Activated T-cell treated with anti-CD3 and anti-CD28 coated beads, Interleukin-2, amount 50 U/mL, for 1 hour (primary cell): ENCODE measurements around the gene INSRR.

ENCODE experiments used
- DNase-seq: peaks from one replicate; pipeline ENCODE4 v3.0.0-alpha.2; 2020

The INSRR gene

DNA sequence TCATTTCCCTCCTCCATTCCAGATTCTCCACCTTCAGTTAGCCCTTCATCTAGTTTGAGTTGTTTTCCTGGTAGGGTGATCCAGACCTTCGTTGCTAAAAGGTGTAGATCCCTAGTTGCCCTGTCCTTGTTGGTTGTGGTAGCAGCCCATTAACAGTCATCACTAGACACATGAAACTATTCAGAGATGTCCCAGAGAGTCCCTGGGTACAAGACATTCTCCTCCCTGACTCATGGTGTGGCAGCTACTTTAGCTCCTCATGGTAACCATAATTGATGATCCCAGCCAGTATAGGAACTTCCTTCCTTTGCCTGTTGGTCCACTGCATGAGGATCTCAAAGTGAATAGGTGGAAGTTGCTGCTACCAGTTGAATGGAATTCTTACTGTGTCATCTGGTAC lies 36.2 kb downstream of the INSRR start:
- DNase-seq, result no peak

DNA sequence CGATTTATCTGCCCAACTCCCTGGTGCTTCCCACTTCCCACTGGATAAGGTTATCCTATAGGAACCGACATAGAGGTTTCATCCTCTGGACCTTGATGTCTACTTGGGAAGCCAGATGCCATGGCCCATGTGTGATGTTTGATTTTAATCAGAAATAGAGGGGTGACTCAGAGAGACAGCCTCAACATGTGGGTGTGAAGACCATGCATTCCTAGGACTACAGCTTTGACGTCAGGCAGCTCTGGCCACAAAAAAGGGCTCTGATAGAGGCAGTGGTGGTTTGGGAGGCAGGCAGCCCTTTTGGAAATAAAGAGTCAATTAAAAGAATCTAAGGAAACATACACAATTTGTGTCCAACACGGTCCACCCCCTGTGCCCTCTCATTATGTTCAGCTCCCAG lies 37.1 kb downstream of the INSRR start:
- DNase-seq, result no peak

DNA sequence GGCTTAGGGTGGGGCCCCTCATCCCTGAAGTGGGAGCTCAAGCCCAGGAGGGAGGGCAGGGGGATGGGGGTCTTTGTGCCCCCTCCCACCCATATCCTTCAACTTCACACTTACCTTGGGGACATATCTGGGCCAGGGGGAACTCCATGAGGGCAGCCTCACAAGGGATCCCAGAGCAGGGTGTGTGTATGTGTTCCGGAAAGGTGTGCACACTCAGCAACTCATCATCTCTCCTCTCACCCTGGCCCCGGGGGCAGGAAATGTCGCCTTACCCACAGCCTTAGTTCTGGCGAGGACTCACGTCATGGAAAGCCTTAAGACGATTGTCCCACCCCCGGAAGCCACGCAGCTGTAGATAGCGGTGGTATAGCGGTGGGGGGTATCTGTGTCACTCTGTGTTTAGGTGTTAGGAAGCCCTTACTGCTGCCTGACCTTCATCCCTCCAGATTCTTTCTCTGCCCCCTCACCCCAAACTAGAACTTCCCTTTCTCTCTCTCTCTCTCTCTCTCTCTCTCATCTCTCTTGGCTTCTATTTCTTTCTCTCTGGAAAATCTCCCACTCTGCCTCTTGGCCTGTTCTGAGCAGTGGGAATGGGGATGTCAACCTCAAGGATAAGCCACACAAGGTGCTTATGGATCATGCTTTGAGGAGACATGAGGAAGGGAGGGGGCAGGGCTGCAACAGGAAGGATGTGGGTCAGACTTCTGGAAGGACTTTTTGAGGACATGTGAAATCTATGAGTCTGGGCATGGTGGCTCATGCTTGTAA lies 42.2 kb downstream of the INSRR start, which contains the start of gene SH2D2A:
Gene SH2D2A (minus strand): TSS at position 288 of the 768 bp plus-strand sequence. CDS start 140 bp downstream, at position 148.
- DNase-seq, result peak; percentile 90

DNA sequence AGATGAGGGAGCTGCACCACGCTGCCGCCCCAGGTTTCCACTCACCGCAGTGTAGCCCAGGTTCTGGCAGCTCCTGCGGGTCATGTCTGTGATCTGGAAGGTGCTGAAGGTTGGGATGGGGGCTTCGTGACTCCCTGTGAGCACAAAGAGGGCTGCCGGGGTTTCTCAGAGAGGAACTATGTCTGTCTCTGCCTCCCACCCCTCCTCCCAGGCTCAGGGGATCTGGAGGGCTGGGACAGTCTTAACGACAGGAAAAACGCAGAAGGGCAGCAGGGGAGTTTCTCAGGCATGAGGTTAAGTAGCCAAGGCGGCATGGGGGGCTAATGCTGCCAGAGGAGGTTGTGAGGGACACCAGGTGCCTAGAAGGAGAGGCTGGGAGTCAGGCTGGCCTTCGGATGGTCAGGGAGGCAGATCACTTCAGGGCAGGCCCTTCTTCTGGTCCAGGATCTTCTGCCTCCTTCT lies 42.9 kb downstream of the INSRR start:
- no peak for DNase-seq

DNA sequence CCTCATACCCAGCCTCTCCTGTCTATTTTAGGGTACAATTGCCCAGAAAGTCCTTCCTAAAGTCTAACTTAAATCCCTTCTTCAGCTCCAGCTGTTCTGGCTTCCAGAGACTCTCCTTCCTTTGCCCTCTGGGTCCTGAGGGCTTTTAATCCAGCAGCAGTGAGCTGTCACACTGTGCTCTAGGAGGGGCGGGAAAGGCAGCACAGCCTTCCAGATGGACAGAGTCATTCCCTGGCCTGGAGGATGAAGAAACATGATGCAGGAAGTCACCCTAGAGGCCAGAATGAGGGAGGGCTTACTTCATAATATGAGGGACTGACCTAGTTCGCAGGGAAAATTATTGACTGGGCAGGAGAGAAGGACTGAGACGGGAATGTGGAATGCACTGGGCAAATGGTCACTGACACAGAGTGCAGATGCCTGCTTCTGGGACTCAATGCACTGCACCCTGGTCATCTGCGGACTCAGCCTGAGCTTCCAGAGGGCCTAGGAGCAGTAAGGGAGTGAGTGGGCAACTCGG lies 43.5 kb downstream of the INSRR start:
- DNase-seq, result no peak

DNA sequence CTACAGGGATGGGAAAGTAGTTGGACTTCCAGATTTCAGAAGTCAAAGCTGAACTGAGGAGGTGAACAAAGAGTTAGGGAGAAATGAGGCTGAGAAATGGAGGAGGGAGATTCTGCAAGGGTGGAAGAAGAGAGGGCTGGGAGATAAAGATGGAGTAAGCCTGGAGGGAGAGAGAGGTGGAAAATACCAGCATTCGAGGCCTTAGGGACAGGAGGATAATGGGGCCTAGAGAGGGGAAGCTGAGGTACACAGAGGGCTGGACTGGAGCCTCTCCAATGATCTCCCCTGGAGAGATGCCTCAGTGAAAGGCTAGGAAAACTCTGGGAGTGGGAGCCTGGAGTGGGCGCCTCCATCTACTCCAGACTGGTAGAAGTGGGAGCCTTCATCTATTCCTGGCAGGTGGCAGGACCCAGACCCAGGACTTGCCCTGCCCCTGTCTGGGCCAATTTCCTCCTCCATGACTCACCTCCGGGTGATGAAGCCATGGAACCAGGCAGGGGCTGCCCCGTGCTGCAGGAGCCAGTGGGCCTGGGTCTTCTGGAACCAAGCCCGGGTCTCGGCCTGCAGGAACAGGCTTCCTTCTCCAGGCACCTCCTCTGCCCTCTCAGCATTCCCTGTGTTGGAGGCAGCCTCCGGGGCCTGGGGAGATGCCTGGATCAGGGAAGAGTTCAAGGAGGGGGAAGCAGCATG lies 44.2 kb downstream of the INSRR start:
- peak; percentile 70 for DNase-seq

DNA sequence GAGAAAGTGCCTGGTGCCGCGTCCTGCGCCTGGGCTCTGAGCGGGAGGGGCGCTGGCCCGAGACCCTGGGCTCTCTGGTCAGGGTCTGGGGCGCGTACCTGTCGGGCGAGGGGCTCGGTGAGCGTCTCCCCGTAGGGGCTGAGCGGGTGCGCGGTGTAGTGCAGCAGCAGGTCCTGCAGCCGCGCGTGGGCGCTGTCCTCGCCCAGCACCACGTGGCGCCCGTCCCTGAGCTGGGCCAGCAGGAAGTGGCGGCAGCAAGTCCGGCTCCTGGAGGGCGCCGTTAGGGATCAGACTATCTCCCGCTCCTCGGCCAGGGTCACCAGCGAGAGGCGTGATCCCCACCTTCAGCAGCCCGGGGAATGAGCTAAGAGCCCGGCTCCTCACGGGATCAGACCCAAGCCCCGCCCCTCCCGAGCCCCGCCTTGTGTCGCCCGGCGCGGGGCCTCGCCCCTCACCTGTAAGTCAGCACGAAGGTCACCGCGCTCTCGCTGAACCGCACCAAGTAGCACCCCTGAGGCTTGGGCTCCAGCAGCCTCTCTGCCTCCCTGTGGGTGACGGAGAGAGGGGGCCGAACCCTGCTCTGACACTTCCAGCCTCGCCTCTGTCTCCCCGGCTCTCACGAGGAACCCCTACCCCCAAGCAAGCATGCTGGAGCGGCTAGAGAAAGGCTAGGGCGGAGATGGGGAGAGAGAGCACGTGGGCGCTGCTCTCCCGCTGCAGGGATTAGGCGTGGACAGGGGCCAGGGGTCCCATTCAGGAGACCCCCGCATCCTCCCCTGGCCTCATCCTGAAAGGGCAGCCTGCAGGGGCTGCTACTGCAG lies 45.0 kb downstream of the INSRR start:
- peak; percentile 85 for DNase-seq

DNA sequence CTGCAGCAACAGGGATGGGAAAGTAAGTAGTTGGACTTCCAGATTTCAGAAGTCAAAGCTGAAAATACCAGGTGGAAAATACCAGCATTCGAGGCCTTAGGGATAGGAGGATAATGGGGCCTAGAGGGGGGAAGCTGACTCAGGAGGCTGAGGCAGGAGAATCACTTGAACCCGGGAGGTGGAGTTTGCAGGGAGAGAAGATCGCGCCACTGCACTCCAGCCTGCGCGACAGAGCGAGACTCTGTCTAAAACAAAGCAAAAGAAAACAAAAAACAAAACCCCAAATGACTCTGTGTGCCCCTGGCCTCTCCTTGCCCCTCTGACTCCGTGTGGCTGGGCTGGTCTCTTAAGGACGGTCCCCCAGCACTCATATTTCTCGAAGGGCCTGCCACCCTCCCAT lies 45.6 kb downstream of the INSRR start:
- peak; percentile 39 for DNase-seq

DNA sequence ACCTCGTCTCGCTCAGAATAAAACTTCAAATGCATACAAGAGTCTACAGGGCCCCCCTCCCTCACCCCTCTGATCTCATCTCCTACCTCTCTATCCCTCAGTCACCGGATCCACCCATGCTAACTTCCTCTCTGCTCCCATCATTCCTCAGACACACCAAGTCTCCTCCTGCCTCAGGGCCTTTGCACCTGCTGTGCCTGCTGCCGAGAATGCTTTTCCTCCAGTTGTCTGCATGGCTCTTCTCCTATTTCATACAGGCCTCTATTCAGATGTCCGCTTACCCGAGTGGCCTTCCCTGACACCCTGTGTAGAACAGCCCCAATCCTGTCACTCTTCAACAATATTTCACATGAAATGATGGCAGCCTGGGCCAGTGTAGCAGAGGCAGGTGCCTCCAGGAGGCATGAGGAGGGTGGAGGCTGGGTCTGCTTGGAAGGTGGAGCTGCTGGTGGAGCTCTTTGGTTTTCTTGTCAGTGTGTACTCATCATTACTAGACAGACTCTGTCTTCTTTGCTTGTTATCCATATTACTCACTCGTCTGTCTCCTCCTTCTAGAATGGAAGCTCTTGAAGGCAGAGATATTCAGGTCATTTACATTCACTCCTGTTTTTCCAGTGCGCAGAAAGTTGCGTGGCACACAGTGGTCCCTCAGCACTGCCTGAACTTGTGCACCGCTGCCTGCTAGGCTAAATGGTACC lies 46.5 kb downstream of the INSRR start:
- DNase-seq, result no peak

DNA sequence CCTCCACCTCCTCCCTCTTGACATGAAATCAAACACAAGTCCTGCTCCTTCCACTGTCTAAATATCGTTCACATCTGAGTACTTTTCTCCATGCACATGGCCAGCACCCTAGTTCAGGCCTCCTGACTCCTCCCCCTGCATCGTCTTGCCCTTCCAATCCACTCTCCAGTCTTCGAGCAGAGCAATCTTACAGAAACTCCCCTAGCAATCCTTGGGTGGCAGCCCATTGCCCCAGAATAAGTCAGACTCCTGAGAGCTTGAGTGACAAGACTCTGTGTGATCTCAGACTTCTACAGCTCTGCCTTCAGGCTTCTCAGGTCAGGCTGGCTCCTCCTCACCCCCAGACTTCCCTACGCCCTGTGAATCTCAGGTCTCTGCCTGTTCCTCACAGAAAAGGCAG lies 47.7 kb downstream of the INSRR start:
- no peak for DNase-seq

DNA sequence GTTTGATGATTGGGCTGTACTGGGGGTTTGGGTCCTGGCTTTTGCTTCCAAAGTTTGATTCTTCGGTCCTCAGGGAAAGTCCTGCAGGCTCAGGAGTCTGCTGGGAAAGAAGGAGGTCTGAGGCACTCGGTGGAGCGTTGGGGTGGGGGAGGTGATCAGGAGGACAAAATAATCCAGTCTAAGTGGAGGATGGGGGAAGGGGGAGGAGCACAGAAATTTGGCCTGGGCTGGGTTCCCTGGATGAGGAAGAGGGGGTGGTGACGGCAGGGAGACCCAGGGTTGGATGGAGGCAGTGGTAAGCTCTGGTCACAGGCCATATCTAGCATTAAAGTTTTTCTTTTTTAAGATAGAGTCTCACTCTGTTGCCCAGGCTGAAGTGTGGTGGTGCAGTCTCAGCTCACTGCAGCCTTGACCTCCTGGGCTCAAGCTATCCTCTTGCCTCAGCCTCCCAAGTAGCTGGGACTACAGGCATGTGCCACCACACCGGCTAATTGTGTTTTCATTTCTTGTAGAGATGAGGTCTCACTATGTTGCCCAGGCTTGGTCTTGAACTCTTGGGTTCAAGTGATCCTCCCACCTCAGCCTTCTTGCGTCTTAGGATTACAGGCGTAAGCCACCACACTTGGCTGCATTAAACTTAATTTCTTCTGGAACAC lies 49.1 kb downstream of the INSRR start:
- no peak for DNase-seq

DNA sequence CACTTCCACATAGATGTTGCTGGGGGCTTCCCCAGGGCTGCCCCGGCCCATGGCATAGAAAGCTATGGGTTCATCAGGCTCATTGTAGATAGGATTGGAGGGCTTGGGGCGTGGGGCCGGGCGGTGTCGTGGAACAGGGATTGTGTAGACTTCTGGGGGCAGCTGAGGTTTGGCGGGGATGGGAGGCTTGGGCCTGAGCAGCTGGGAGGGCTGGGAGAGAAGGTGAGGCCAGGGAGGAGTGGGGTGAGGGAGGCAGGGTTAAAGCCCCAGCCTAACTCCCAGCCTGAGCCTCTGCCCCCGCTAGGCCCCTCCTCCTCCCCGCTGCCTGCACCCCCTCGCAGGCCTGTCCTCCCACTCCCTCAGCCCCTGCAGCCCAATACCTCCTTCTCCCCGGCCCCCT lies 49.6 kb downstream of the INSRR start:
- no peak for DNase-seq

DNA sequence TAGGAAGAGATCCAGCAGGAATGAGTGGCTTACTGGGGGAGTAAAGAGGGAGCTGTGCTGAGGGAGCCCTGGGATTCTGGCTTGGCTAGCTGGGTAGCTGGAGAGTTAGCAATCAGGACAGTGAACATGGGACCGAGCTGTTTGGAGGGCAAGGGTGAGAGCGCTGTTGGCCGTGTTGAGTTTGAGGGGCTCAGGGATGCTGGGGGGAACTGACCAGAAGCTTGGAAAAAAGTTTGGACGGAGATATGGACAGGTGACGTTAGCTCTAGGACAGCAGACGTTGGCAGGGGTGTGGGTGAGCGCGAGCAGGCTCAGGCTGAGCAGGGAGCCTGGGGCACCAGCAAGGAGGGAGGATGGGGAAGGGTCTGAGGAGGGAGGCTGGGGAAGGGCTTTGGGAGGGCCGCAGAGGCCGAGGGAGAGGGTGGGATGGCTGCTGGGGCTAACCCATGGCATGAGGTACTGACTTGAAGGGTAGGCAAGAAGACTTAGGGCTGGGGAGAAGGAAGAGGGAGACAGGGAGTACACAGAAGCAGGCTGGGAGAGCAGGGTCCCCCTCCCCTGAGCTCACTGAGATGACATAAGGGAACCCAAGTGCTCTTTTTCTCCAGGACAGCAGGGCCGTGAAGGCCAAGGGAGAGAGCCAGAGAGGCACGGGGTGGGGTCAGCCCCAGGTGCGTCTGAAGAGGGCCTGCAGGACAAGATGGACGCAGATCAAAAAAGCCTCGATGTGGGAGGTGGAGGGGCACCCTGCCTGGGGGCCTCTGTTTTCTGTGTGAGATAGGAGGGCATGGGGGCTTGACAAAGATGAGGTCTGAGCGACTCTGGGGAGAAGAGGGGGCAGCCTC lies 50.5 kb downstream of the INSRR start:
- peak; percentile 36 for DNase-seq

DNA sequence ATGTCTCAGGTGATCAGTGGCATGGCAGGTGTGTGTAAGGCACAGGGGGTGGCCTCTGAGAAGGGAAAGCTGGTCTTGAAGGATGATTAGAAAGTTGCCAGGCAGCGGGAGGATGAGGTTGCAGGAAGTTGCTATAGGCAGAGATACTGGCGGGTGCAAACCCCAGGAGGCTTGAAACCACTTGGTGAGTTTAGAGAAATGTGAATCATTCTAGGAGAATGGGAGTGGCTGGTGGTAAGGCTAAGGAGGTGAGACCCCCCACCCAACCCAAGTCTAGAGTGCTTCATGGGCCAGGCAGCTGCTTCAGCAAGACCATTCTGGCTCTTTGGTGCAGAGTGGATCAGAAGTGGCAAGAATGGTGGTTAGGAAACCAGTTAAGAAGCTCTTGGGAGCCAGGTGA lies 51.3 kb downstream of the INSRR start:
- peak; percentile 39 for DNase-seq

DNA sequence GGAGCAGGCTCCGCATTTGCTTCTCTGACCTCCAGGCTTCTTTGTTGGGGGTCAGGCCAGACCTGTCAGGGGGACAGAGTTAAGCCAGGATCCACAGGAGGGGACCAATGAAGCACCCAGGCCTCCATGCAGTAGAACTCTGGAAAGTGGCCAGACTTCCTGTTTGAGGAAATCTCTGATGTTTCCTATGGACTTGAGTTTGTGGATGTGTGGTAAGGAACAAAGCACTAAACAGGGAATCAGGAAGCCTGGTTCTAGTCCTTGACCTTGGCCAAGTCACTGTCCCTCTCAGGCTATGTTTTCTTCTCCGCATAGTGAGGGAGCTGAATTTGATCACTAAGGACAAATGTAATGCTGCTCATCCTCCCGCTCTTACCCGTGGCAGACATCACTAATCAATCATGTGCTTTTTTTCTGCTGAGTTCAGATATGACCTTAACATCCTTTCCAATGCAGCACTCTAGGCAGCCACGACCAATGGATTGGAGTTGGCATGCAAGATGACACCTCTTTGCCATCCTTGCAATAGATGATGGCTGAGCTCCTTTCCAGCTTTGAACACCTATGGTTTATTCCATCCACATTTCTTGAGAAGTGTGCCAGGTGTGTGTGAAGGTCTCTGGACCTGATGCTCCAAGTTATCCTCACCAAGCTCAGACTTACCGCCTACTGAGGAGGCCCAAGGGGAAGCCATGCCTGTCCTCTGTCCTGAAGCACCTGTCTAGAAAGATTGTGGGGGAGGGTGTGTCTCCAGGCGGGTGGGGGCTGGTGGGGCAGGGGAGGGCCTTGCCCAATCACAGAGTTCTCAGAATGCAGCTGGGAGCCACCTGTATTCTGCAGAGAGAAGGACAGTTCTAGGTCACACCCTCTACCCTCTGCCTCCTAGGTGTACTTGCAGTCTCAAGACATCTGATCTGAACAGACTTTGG lies 52.1 kb downstream of the INSRR start:
- peak; percentile 26 for DNase-seq

DNA sequence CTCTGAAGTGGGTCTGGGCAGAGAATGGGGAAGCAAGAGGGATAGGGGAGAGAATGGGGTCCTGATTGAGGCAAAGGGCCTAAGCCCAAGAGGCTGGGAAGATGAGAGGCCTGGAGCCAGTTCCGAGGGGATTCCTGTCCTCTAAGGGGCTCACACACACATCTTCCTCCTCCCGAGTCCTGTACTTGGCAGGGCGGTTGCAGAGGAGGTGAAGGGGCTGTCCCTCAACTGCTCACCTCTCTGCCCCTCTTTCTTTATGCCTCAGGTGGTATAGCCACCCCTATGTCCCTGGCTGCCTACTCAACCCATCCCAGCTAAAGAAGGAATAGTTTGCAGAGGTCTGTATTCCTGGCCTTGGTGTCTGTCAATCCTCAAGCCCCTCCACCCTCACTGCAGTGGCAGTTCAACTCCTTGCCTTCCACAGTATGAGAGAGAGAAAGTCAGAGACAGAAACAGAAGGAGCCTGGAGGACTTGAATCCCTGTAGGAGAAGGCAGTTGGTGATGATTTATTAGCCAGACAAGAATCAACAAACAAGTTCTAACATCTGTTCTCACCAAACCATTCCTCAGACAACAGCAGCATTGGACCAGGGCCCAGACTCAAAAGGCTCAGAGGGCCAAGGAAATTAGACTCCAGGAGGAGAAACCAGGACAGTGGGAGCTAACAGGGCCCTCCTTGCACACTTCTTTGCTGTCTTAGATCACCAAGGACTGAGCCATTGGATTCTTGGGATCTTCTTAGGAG lies 53.0 kb downstream of the INSRR start:
- peak; percentile 33 for DNase-seq

DNA sequence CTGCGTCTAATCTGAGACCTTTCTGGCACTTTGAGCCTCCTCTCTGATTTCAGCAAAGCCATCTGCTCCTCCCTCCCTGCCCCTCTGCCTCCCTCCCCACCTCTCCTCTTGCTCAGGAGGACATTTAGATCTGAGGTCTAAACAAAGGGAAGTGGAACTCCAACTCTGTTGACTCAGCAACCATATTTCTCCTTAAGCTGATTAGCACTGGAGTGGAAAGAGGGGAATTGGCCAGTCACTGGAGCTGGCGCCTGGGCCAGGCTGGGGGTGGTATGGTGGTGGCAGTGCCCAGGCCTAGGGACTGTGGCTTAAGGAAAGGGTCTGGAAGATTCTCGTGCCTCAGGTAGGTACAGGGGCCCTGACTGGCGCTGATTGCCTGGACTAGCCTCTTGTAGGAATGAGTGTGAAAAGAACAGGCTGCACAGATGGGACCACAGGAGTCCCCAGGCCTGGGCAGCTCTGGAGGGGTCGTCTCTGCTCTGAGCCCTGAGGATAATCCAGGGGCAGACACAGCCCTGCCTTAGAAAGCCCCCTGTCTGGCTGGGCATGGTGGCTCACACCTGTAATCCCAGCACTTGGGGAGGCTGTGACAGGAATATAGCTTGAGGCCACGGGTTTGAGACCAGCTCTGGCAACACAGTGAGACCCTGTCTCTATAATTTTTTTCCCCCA lies 54.2 kb downstream of the INSRR start:
- DNase-seq, result peak; percentile 40

DNA sequence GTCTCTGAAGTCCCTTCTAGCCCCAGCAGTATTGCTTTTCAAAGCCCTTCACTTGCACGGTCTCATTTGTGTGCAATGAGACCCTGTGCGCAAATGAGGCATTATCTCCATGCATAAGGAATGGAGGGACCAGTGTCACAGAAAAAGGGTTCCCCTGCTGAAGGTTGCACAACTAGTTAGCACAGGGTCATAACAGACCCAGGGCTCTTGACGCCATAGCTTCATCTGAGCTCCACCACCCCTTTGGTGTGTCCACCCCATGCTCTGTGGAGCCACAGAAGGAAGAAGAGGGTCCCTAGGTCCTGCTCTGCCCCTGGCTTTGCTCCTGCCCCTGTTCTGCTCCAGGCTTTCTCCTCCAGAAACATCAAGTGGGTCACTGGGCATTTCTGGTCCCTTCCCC lies 54.9 kb downstream of the INSRR start:
- DNase-seq, result peak; percentile 42
